Measurements from ENCODE around the gene OSBPL1A. TPM values are rescaled to one million over a fixed set of nuclear protein-coding genes. Genes with fewer than 3 reads are reported as not detected.

The OSBPL1A gene
- polyA plus RNA-seq, 1 of the 3 experiments (the other 2 are of a cell fraction) = 21.3 TPM

DNA sequence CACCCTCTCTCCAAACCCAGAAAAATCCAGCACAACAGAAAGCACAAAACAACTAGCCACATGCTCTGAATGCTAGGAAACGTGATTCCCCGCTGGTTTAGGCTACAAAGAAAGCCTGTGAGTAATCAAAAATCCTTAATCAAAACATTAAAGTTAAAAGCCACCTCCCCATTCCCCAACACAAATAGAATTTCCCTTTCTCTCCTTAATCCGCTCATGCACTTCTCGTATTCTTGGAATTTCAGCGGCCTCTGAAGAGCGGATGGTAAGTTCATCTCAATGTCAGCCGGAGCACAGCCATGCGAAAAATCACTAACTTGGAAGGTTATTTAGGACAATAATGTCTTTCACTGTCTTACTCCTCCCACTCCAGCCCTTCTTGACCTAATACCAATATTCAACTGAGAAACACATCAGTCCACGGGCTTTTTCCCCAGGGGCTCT, 126.7 kb downstream of the OSBPL1A start:
- Histone ChIP-seq H3K9ac (peak overlapping the region; percentile 76; the same call in 1 of the 2 replicates), H4K20me1 (ENCODE audit: insufficient read depth) (no peaks in the 10 kb centered on the region), H2AFZ (ENCODE audit: low read depth) (peak overlapping the region; percentile 88), H3K9me3 (no peaks in the 10 kb centered on the region), H3K27ac (ENCODE audit: low read depth in 2 of 2, low read length in 1 of 2) (peak overlapping the region; percentile 28 to 48; a peak in 3 of 4 replicates), H3K4me2 (peak overlapping the region; percentile 73), H3K9me2 (no peaks in the 10 kb centered on the region), H3F3A (replicated peaks; ENCODE audit: insufficient read depth) (peaks cover 21% of the 10 kb centered on the region), H3K4me1 (ENCODE audit: control insufficient read depth in 1 of 2, insufficient read depth in 2 of 2, low read depth in 1 of 2, low read length in 1 of 2) (peaks cover 8 to 12% of the 10 kb centered on the region in 2 experiments; a peak in 3 of 4 replicates), H3K36me3 (replicated peaks in 1 of 2; ENCODE audit: control insufficient read depth in 1 of 2, insufficient read depth in 2 of 2, low read length in 1 of 2) (no peaks in the 10 kb centered on the region), H3K27me3 (ENCODE audit: insufficient read depth) (no peaks in the 10 kb centered on the region), H3K4me3 (ENCODE audit: low read depth in 2 of 2, low read length in 1 of 2) (peak overlapping the region; percentile 61 to 93), H3K79me2 (ENCODE audit: insufficient read depth) (peaks cover 30% of the 10 kb centered on the region)
- 27% methylated on average over 9 of the region's 9 CpGs for WGBS (ENCODE audit: low lambda C conversion rate)
- TF ChIP-seq NRF1 (IDR thresholded peaks at IDR 0.05; ENCODE audit: low read depth, low read length) (no peak), RCOR1 (IDR thresholded peaks at IDR 0.05; ENCODE audit: low read length) (no peak)
- TF ChIP-seq, protein P1, sequence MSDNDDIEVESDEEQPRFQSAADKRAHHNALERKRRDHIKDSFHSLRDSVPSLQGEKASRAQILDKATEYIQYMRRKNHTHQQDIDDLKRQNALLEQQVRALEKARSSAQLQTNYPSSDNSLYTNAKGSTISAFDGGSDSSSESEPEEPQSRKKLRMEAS (IDR thresholded peaks at IDR 0.05; ENCODE audit: low read depth) = 0 out of 2 replicates have a peak, but pooled peaks have one; percentile 16
- ChIA-PET POLR2A (no interaction called here), CTCF (interaction anchor here (0.8 to 1.5 kb wide), 4 partner anchors 89 to 218 kb away, joined by 3 to 9 read pairs (median 4); no protein-coding TSS in a partner anchor)
- DNase-seq = no peak

DNA sequence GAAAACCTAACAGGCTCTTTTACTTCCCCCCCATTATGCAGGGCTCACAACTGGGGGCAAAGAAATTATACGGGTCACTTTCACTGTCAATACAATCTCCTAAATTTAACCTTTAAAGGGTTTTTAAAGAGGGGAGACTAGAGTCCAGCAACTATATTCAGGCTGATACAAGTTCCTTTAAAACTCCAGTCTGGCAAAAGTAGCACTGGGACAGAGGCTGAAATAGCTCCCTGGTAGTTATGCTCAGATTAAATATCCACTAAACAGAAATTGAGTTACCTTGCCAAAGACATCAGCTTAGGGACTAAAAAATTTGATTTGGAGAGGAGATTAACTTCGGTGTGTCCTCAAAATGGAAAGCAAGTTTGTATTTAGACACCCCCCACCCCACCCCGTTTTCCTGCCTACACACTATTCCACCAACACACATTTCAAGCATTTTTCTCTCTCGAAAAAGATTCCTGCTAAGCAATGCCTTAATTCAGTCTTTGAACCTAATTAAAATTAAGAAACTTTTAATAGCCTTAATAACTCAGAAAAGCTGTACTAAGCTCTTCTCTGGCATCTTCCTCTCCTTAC, 127.2 kb downstream of the OSBPL1A start:
- TF ChIP-seq FOXJ3 (CRISPR knock-in tag; IDR thresholded peaks at IDR 0.05) (no peak), RFX5 (IDR thresholded peaks at IDR 0.05; ENCODE audit: low read length) (no peak), TAF1 (IDR thresholded peaks at IDR 0.05; ENCODE audit: borderline replicate concordance, low read depth, low read length) (no peak), GABPA (IDR thresholded peaks at IDR 0.05; ENCODE audit: low read depth) (no peak), JUND (IDR thresholded peaks at IDR 0.05) (no peak), GATA2 (CRISPR knock-in tag; IDR thresholded peaks at IDR 0.05) (no peak), CHD2 (IDR thresholded peaks at IDR 0.05; ENCODE audit: low read length, partially characterized antibody) (no peak)
- TF ChIP-seq, protein P1 (IDR thresholded peaks at IDR 0.05; ENCODE audit: low read depth) = no peak
- TF ChIP-seq, protein P2, sequence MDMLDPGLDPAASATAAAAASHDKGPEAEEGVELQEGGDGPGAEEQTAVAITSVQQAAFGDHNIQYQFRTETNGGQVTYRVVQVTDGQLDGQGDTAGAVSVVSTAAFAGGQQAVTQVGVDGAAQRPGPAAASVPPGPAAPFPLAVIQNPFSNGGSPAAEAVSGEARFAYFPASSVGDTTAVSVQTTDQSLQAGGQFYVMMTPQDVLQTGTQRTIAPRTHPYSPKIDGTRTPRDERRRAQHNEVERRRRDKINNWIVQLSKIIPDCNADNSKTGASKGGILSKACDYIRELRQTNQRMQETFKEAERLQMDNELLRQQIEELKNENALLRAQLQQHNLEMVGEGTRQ (IDR thresholded peaks at IDR 0.05; ENCODE audit: borderline replicate concordance, low read depth, low read length) = no peak
- ChIA-PET CTCF (interaction anchor here (0.8 to 1.4 kb wide), 2 partner anchors 94 to 218 kb away, joined by 3 to 4 read pairs; no protein-coding TSS in a partner anchor), POLR2A (no interaction called here)
- H2AFZ ChIP-seq (ENCODE audit: low read depth) = peak overlapping the region; percentile 88; the same call in 1 of the 2 replicates
- peaks cover 8 to 12% of the 10 kb centered on the region in 2 experiments; a peak in 3 of 4 replicates for H3K4me1 ChIP-seq (ENCODE audit: control insufficient read depth in 1 of 2, insufficient read depth in 2 of 2, low read depth in 1 of 2, low read length in 1 of 2)
- peaks cover 21% of the 10 kb centered on the region for H3F3A ChIP-seq (replicated peaks; ENCODE audit: insufficient read depth)
- peak overlapping the region; percentile 76; the same call in 1 of the 2 replicates for H3K9ac ChIP-seq
- H3K36me3 ChIP-seq (replicated peaks in 1 of 2; ENCODE audit: control insufficient read depth in 1 of 2, insufficient read depth in 2 of 2, low read length in 1 of 2) = no peaks in the 10 kb centered on the region
- 55% methylated on average over 4 of the region's 4 CpGs for WGBS (ENCODE audit: low lambda C conversion rate)
- H3K27ac ChIP-seq (ENCODE audit: low read depth in 2 of 2, low read length in 1 of 2) = peak overlapping the region in 1 of 2 experiments; percentile 48; a peak in 3 of 4 replicates
- H3K4me2 ChIP-seq = peak overlapping the region; percentile 73
- no peaks in the 10 kb centered on the region for H3K9me2 ChIP-seq
- H4K20me1 ChIP-seq (ENCODE audit: insufficient read depth) = no peaks in the 10 kb centered on the region
- no peaks in the 10 kb centered on the region for H3K27me3 ChIP-seq (ENCODE audit: insufficient read depth)
- H3K4me3 ChIP-seq (ENCODE audit: low read depth in 2 of 2, low read length in 1 of 2) = peak overlapping the region; percentile 61 to 93; a peak in 3 of 4 replicates
- no peak for DNase-seq
- no peaks in the 10 kb centered on the region for H3K9me3 ChIP-seq
- peaks cover 30% of the 10 kb centered on the region for H3K79me2 ChIP-seq (ENCODE audit: insufficient read depth)

Data from SK-N-SH (cell line).